Non-pigmented ciliary epithelial cell (primary cell): ENCODE measurements around the gene PHLDA1.

Experiments used
- DNase-seq: peaks from one replicate; pipeline ENCODE4 v3.0.0-alpha.2; 2010; ENCODE audit warnings: low read depth

Gene PHLDA1

DNA sequence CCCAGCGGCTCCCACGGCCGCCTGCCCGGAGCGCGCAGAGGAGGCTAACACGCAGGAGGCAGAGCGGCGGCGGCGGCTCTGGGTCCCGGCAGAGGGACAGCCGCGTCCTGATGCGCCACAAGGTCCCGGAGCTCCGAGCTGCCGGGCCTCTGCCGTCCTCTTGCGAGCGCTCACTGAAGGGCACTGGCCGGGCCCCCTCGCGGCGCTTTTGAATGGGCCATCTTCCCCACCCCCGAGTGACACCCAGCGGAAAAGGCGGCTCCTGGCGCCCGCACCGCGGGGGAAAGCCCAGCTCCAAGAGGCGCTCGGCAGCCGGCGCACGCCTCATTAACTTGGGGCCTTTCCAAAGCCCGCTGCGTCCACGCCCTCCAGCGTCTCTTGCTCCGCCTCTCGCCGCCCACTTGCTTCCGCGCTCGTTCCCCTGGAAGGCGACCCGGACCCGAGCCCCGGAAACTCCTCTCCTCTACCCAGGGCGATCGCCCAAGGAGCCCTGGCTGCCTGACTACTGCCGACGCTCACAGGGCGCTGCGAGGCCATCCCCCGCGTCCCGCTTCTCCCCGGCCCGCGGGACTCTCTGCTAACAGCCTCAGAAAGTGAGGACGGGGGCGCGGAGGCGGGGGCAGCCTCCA is at the start of gene PHLDA1:
TSS of gene PHLDA1 (minus strand) at position 363 of the 629 bp plus-strand sequence.
- DNase-seq, result peak; percentile 85

DNA sequence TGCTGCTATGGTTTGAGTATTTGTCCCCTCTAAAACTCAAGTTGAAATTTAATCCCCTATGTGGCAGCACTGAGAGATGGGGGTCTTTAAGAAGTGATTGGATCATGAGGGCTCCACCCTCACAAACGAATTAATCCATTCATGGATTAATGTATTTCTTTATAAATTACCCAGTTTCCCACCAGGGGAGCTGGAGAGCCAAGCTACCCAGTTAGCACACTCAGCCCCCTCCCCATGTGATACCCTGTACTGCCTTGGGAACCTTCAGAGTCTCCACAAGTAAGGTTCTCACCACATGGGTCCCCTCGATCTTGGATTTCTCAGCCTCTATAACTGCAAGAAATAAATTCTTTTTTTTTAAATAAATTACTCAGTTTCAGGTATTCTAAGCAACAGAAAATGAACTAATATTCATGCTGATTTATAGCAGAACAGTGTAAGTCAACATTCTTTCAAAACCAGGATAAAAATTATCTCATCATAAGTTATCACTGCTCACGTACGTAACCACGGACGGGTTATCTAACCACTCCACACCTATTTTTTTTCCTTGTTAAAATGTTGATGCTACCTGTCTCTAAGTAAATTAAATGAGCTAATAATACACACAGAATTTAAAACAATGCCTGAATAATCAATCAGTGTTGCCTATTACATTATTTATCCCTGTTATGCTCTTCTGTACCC is 49.3 kb upstream of the PHLDA1 start:
- no peak for DNase-seq

DNA sequence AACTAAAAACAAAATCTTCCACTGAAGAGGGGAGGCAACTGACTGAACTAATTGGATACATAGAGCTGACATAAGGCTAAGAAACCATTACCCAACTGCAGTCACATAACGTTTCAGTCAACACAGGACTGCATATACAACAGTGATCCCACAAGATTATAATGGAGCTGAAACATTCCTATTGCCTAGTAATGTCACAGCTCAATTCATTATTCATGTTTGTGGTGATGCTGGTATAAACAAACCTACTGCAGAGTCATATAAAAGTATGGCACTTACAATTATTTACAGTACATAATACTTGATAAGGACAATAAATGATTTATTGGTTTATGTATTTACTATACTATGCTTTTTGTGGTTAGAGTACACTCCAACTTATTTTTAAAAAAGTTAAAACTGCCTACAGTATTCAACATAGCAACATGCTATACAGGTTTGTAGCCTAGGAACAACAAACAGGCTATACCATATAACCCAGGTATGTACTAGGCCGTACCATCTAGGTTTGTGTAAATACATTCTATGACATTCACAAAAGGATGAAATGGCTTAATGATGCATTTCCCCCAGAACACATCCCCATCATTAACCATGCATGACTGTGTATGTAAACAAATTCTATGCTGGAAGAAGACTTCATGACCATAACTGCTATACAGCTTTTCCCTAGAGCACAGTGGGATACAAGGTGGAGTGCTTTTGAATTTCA is 48.6 kb upstream of the PHLDA1 start:
- DNase-seq, result no peak

DNA sequence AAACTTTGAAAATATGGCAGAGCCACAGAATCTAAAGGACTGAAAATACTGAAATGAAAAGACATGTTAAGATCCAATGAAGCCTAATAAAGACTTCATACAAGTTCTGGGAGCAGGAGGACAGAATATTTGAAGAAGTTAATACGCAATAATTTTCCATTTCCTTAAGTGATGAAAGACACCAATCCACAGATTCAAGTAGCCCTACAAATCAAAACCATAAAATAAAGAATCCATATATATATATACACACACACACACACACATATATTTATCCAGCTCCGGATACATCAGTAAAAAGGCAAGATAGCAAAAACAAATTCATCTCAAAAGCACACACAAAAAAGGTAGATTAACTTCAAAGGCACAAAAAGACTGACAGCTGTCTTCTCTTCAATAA is 47.2 kb upstream of the PHLDA1 start:
- no peak for DNase-seq

DNA sequence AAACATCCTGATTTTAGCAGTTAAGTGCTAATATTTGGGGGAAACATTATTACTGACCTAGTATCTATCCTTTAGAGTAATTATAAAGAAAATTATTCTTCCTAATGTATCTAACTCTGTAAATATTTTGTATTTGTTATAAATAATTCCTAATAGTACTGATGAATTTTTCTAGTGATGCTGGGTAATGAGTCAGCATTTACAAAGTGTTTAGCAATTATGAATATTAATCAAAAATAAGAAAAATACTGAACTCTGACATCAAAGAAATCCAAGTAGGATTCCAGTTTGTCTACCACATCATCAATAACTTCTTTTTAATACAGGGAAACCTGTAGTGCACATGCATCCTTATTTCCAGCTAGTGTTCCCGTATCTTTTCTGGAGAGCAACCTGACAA is 43.9 kb upstream of the PHLDA1 start:
- no peak for DNase-seq

DNA sequence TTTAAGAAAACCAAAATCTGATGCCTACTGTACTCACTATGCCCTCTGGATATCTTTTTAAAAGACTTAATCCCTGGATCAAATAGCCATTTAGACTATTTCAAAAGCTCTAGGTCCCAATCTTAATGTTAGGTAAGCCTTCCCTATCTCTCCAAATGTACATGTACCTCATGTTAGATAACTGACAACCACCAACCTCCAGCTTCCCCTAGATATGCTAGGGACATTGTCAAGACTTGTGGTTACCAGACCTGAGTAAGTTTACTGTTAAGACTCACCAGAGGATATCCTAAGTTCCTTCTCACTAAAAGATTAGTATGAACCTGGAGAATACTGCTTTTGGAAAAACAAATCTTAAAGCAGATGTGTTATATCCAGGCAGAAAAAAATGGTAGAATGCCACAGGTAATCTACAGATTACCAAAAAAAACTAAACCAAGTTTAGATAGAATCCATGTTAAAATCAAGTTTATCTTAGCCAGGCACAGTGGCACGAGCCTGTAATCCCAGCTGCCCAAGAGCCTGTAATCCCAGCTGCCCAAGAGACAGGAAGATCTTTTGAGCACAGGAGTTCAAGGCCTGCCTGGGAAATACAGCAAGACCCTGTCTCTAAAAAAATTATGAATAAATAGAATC is 43.2 kb upstream of the PHLDA1 start:
- no peak for DNase-seq

DNA sequence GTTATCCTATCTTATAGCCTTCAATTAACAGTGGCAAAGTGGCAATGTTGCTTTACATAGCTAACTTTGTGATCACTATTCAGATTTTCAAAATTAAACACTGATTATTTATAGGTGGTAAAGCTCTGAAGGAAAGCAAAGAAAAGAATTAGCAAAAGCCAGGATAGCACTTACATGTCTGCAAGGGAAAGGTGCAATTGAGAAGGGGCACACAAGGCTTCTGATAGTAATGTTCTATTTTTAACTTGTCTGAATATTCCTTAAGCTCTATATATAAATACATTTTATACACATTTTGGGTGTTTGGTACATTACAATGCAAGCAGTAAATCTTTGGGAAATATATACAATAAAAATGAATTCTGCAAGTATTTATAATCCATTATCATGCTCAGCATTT is 42.0 kb upstream of the PHLDA1 start:
- DNase-seq, result no peak

DNA sequence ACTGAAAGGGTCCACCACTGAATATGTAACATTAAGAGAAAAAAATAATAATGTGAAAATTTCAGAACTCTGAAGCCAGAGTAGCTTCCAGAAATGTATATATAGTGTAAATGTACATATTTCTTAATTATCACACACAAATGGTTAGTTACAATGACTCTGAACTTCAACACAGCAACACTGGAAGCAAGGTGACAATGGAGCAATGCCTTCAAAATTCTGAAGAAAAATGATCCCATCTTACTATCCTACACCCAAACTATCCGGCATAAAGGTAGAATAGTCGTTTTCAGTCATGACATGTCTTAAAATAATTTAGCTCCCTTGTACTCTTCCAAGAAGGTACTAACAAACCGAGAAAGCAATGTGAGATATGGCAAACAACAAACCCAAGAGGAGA is 41.0 kb upstream of the PHLDA1 start:
- no peak for DNase-seq

DNA sequence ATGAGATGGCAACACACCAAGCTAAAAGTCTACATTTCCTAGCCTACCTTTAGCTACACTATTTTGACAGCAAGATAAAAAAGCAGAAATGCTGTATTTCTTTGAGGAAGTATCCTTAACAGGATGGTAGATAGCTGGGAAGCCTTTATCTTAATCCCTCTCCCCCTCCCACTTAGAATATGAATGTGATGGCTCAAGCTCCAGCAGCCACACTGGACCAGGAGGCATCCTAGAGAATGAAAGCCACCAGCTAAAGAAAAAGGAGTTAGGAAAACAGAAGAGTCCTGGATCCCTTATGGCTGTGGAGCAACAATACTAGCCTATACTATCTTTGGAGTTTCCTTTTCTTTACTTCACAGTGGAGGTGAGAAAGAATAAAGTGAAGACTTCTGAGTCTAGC is 37.8 kb upstream of the PHLDA1 start:
- DNase-seq, result no peak

DNA sequence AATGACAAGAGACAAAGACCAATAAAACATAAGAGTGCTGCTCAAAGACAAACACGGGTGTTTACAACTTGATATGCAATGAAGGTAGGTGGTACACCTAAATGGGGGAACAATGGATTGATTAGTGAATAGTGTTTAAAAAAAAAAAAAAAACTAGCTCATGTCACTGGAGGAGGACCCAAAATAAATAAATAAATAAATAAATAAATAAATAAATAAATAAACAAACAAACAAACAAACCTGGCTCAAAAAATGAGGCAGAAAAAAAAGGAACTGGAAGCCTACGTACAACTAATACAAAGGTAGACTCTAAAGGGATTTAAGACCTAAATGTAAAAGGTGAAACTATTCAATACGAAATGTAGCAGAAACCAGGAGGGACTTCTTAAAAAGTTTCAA is 34.3 kb upstream of the PHLDA1 start:
- no peak for DNase-seq

DNA sequence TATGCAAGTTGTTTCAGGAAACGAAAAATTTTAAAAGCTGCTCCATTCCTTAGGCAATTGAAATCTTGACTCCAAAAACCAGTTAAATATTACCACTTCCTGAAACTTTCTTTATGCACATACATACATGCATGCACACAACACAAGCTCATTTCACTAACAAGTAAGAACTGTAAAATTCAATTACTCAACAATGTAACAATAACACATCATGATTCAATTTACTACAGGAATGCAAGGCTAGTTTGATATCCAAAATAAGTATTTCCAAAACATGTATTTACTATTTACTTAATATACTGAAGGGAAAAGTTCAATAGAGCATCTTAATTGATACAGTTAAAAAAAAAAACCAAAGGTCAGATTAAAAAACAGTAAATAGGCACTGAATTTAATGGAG is 33.3 kb upstream of the PHLDA1 start:
- no peak for DNase-seq

DNA sequence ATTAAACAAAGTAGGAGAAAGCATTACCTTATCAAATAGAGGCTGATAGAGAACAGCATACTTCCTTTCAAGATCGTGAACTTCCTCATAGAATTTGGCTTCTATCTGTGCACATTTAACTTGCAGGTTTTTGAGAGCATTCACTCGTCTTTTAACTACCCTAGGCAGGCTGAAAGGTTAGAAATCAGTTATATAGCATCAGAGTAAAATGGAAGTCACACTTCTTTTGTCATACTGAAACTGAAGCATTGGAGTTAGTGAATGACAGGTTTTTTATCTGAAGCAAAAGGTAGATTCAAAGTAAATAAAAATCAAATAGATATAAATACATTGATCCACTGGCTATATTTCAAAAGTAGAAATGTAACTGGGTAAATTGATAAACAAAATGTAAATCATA is 28.5 kb upstream of the PHLDA1 start:
- DNase-seq, result no peak

DNA sequence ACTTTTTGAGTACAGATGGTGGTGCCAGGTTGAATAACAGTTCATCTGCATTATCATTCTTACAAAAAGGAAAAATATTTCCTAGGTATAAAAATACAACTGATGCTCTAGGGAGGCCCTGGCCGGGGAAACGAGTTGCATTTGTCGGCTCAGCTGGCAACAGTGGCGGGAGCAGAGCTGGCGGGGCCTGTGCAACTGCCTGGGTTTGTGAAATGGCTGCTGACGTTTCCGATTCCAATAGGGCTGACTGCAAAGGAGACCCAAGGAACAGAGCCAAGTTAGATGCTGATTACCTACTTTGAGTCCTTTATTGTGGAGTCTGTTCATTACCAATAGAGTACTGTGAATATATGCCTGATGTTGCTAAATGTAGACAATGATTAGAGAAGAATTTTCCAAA is 25.8 kb upstream of the PHLDA1 start:
- no peak for DNase-seq

DNA sequence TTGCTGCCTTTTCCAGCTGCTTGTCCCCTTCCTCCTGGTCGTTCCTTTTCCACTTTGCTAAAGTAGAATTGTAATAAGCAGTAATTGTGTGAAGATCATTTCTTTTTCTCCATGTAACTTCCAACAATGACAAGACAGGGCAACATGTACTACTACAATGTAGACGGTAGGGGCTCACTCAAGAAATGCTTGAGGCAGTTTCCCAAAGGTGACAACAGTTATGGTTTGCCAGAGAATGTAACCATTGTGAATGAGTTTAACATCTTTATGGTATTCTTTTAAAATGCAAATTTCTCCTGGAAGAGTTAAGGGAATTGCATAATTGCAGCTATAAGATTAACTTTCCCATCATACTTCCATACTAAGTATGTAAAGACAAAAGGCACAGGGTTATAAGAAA is 23.8 kb upstream of the PHLDA1 start:
- no peak for DNase-seq

DNA sequence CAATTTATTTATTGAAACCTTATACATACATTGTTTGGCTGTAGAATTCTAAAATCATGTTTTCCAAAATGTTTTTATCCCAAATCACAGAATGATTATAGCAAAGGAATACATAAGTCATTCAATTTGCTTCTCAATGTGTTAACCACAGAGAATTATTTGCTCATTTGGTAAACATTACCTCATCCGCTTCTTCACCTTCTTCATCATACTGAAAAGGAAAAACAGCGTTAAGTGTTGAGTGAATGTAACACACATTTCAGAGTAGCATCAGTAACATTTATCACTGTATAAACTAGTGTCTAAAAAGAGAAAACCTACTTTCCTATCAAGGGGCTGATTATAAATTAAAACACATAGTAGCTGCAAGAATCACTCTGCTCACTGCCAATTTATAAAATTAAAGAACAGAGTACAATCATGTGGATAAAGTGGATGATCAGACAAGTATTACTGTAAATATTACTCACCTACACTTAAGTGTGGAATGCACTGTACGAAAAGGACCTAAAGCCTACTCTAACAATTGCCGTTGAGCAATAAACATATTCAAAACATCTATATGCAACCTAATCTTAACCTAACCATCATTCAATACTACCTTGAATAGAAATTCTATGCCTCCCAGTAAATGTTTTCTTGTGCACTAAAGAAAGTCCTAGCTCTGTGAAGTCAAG is 18.1 kb upstream of the PHLDA1 start:
- no peak for DNase-seq

DNA sequence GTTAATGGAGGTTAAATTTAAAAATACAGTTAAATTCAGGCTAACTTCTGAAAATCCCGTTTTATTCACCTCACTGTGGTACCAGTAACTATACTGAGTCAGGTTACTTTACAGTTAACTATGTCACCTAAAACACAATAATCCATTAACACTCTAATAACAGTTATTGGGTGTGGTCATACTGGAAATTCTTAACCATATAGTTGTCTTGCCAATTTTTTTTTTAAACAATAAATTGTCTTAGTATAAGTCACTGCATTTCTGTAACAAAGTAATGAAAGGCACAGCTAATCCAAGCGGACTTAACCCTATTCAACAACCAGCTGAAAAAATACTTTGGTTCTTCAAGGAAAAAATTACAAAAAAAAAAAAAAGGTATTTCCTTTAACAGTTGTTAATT is 16.2 kb upstream of the PHLDA1 start:
- DNase-seq, result no peak

DNA sequence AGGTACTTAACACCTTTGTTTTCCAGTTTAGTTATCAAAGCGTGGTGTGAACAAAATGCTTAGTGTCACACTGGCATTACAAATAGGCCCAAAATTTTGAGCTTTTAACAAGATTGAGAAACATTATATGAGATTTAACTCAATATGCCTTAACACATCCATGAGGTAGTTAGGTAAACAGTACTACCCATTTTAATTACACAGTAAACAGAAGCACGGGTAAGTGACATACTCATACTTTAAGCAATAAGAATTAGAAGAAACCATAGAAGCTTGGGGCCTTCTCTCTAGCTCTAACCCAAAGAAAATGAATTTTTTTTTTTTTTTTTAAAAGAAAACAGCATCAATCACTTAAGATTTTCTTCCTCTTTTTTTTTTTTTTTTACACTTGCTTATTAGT is 15.5 kb upstream of the PHLDA1 start:
- DNase-seq, result no peak

DNA sequence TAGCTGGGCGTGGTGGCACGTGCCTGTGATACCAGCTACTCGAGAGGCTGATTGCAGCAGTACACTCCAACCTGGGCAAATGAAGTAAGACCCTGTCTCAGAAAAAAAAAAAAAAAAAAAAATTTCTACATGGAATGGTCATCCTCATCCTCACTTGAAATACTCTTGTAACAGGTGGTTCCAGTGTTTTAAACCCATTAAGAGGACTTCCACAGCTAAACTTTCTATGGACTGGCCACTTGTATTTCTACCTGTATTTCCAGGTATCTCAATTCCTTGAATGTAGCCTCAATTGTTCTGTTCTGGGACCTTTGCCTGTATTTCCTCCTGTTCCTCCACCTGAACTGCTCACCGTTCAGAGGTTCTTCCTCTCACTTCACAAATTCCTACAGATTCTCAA is 11.8 kb upstream of the PHLDA1 start:
- DNase-seq, result no peak

DNA sequence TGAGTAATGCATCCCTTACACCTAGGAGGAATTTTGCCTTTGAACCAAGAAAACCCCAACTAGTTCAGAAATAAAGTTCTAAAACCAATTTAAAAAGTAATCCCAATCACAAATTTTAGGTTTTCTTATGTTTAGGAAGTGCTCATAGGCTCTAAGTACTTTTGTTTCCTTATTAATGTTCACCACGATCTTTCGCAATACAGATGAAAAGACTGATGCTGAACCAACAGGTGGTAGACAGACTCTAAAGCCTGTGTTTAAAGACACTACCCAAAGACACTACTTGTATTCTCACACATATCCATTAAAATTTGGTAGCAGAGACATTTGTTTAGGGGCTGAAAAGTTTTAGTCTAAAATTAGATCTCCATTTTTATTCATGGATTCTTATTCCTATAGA is 10.6 kb upstream of the PHLDA1 start:
- no peak for DNase-seq

DNA sequence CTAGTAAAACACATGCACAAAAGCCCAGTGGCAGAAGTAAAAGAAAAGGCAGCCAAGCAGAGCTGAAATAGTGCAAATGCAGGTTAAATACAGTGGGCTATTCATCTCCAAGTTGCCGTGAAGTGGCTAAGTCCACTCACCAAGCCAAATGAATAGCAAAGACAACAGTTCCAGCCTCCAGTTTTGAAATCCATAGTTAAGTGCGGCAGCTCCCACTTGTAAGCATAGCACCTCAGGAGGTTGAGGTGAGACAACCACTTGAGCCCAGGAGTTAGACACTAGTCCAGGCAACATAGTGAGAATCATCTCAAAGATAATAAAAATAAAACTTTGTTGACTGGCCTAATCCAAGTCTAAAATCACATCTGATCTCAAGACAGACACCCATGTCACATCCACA is 9.8 kb upstream of the PHLDA1 start:
- no peak for DNase-seq

DNA sequence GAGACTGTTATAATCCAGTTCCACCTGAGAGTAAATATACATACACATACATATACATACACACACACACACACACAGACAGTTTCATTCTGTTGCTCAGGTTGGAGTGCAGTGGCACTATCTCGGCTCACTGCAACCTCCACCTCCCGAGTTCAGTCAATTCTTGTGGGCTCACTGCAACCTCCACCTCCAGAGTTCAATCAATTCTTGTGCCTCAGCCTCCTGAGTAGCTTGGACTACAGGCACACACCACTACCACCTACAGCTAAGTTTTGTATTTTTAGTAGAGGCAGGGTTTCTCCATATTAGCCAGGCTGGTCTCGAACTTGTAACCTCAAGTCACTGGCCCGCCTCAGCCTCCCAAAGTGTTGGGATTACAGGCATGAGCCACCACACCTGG is 8.9 kb upstream of the PHLDA1 start:
- no peak for DNase-seq

DNA sequence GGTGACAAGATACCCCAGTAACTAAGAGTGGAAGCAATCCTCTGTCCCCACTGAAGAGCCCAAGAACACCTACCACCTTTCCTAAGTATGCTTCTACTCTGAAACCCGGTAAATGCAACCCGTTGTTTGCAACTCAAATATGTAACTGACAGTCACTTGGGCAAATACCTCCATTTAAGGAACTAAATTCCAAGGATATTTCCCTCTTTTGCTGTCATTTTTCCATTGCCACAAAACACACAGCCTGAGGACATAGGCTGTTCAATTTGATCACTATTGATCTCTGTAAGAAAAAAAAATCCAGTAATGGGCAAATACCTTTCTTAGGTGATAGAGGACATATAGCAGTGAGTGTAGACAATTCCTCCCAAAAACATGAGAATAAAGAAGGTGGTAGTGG is 6.6 kb upstream of the PHLDA1 start:
- DNase-seq, result no peak
